Skeletal muscle tissue (tissue), 4 donors: ENCODE measurements around the gene TULP4. TPM values are rescaled to one million over a fixed set of nuclear protein-coding genes. Genes with fewer than 3 reads are reported as not detected.

Experiments
- H3K27ac ChIP-seq: one replicate; pipeline ENCODE4 v1.7.0; 2013; ENCODE audit warnings: mild to moderate bottlenecking, low read depth, low read length, inconsistent platforms
- H3K27me3 ChIP-seq, 3 donors: one replicate each; pipeline ENCODE4 v1.7.0; 2013; ENCODE audit warnings: low read length in 3 of 3; ENCODE audit not compliant: control insufficient read depth in 3 of 3, insufficient read depth in 3 of 3
- H3K36me3 ChIP-seq, 3 donors: one replicate each; pipeline ENCODE4 v1.7.0; 2013; ENCODE audit warnings: low read length in 3 of 3; ENCODE audit not compliant: control insufficient read depth in 3 of 3, insufficient read depth in 3 of 3
- H3K4me1 ChIP-seq, 3 donors: one replicate each; pipeline ENCODE4 v1.7.0; 2013; ENCODE audit warnings: low read length in 3 of 3, mild to moderate bottlenecking in 3 of 3; ENCODE audit not compliant: control insufficient read depth in 3 of 3, insufficient read depth in 3 of 3
- H3K4me3 ChIP-seq, 3 donors: one replicate each; pipeline ENCODE4 v1.7.0; 2013; ENCODE audit warnings: low read length in 3 of 3
- H3K9ac ChIP-seq, 3 donors: one replicate each; pipeline ENCODE4 v1.7.0; 2013; ENCODE audit warnings: low read length in 3 of 3, mild to moderate bottlenecking in 3 of 3, moderate library complexity in 2 of 3, low read depth in 1 of 3
- H3K9me3 ChIP-seq, 3 donors: one replicate each; pipeline ENCODE4 v1.7.0; 2013; ENCODE audit warnings: low read length in 3 of 3; ENCODE audit not compliant: control insufficient read depth in 3 of 3
- total RNA-seq: library from RNA; depleted of rRNA; stranded (reverse); fragments of >200 nt; gene quantifications from one replicate; pipeline ENCODE4 v1.2.3, GENCODE V29; 2014
- donor health status: Osteomylitis.

TULP4 gene
- total RNA-seq, 1 donor from 2014 or later, result 634 TPM

DNA sequence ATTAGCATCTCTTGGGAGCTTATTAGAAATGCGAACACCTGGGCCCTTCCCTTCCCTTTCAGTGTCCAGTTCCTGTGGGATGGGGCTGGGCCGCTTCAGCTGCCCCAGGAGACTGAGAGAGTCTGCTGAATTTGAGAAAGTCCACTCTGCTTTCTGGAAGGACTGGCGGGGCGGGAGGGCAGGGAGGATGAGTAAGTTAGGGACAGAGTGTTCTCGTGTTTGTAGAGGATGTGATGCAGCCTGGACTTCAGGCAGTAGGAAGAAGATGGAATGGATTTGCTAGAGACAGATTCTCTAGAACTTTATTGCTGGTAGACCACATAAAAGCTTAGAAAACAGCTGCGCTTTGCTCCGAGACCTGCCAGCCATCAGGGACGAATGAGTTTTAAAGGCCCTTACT is 1.1 kb upstream of the TULP4 start:
- Histone ChIP-seq H3K9me3 (no peaks in the 10 kb centered on the region), H3K36me3 (peaks cover 0 to 11% (median 0%) of the 10 kb centered on the region in 3 donors), H3K27ac (no peak overlapping the region), H3K4me1 (no peaks in the 10 kb centered on the region), H3K4me3 (no peak overlapping the region), H3K9ac (no peak overlapping the region), H3K27me3 (no peaks in the 10 kb centered on the region)

DNA sequence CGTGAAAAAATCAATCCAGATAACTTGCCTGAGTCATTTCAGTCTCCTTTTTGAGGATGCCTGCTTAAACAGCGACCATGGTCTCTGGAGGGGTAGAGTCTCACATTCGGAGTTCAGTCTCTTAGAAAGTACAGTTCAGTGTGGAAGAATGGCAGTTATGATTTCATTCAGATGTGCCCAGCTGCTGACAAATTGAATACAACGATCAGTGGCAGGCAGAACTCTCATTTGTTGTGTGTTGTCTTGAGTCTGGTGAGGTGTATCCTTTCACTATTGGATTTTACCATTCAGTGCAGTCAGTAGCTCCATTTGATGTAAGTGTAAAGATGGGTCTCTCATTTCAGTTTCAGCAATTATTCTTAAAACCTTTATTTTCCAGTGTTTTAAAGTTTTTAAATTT is 639 bp upstream of the TULP4 start:
- H3K27ac ChIP-seq, result no peak overlapping the region
- H3K9me3 ChIP-seq, result peaks cover 0 to 2% (median 0%) of the 10 kb centered on the region in 3 donors
- peaks cover 0 to 13% (median 2%) of the 10 kb centered on the region in 3 donors for H3K36me3 ChIP-seq
- H3K4me3 ChIP-seq, result no peak overlapping the region
- no peak overlapping the region for H3K9ac ChIP-seq
- H3K4me1 ChIP-seq, result no peaks in the 10 kb centered on the region
- no peaks in the 10 kb centered on the region for H3K27me3 ChIP-seq

DNA sequence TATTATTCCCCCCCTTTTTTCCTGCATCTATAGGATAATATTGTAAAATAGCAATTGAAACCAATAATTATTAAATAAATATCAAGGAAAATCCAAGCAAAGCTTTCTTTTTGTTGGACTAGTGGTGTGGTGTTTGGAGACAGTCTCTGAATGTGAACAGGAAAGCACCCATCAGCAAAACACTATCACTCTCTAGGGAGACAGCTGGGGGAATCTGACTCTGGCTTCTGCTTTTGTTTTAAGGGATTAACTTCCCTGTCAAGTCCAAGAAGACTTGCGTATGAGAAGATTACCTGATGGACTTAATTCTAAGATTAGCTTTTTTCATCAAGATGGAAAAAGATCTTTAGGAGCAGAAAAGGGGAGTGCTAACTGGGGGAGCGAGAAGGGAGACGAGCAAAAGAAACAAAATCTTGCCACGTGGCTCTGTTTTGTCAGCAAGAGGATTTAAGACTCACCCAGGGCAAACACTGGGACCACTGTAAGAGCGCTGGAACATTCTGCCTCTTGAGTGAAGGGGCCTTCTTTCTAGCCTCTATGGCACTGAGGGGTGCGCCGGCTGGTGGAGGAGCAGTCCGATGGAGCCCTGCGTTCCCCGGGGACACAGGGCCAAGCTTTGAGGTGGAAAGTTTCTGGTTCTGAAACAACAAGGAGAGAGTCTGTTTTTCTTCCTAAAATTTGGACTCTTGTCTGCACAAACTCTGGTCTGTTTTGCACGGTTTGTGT is 570 bp downstream of the TULP4 start:
- Histone ChIP-seq H3K36me3 (peaks cover 0 to 14% (median 3%) of the 10 kb centered on the region in 3 donors), H3K9me3 (peaks cover 0 to 3% (median 0%) of the 10 kb centered on the region in 3 donors), H3K27me3 (no peaks in the 10 kb centered on the region), H3K4me3 (no peak overlapping the region), H3K4me1 (no peaks in the 10 kb centered on the region), H3K27ac (no peak overlapping the region), H3K9ac (no peak overlapping the region)

DNA sequence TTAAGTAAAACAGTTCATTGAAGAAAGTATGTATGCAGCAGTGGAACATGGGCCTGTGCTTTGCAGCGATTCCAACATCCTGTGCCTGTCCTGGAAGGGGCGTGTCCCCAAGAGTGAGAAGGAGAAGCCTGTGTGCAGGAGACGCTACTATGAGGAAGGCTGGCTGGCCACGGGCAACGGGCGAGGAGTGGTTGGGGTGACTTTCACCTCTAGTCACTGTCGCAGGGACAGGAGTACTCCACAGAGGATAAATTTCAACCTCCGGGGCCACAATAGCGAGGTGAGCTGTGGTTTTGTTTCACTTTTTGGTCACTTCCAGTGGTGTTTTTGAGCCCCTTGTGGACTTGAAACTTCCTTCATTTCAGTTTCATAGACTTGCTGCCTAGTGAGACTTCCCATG is 1.7 kb downstream of the TULP4 start:
- Histone ChIP-seq H3K9ac (no peak overlapping the region), H3K9me3 (peaks cover 0 to 3% (median 0%) of the 10 kb centered on the region in 3 donors), H3K4me1 (no peaks in the 10 kb centered on the region), H3K27me3 (no peaks in the 10 kb centered on the region), H3K27ac (no peak overlapping the region), H3K4me3 (no peak overlapping the region), H3K36me3 (peaks cover 0 to 14% (median 3%) of the 10 kb centered on the region in 3 donors)

DNA sequence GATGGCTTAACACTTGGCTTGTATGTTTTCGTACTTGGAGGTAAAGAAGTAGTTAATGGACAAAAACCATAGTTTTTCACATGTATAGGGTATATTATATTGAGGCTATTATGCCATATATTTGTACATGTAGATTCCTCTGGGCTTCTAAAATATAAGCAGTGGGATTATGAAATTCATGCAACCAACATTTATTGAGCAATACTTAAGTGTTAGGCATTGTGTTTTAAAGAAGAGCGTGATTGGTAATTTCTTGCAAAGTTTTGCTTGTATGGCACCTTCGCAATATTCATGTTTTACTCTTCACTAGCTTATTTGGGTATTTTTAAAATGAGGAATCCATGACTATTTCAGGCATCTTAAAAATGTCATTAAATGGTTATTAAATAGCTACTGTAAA is 2.5 kb downstream of the TULP4 start:
- H3K4me1 ChIP-seq, result no peaks in the 10 kb centered on the region
- H3K27ac ChIP-seq, result no peak overlapping the region
- peaks cover 0 to 14% (median 3%) of the 10 kb centered on the region in 3 donors for H3K36me3 ChIP-seq
- H3K9ac ChIP-seq, result no peak overlapping the region
- H3K4me3 ChIP-seq, result no peak overlapping the region
- peaks cover 0 to 3% (median 0%) of the 10 kb centered on the region in 3 donors for H3K9me3 ChIP-seq
- H3K27me3 ChIP-seq, result no peaks in the 10 kb centered on the region

DNA sequence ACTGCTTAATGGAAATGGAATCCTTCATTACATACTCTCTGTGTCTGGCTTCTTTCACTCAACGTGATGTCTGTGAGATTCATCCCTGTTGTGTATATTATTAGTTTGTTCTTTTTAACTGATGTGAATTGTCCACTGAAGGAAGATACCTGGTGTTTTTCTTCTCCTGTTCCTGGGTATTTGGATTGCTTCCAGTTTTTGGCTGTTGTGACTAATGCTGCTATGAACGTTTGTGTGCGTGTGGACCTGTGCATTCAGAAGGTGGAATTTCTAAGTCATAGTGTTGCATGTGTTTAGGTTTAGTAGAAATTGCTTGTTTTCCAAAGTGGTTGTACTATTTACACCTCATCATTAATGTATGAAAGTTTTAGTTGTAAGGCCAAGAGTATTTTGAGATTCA is 3.8 kb downstream of the TULP4 start:
- no peak overlapping the region for H3K9ac ChIP-seq
- H3K4me3 ChIP-seq, result no peak overlapping the region
- H3K36me3 ChIP-seq, result peaks cover 0 to 12% (median 3%) of the 10 kb centered on the region in 3 donors
- peaks cover 0 to 3% (median 0%) of the 10 kb centered on the region in 3 donors for H3K9me3 ChIP-seq
- H3K4me1 ChIP-seq, result no peaks in the 10 kb centered on the region
- no peak overlapping the region for H3K27ac ChIP-seq
- H3K27me3 ChIP-seq, result no peaks in the 10 kb centered on the region

DNA sequence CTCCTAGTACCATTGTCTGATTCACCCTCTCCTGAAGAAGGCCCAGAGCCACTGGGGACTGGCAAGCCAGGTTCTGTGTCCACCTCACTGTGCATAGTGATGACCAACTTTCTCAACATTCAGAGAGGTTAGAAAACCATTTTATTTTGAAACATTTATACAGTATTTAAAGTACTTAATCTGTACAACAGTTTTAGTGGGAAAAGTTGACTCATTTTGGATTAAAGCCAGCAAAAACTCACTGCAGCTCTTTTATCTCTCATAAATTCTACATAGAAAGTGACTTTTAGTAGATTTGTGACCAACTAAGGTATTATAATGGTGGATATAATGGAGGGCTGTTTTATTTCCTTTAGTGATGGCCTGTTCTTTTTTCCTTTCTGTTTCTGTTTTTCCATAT is 9.7 kb downstream of the TULP4 start:
- H3K4me3 ChIP-seq, result no peak overlapping the region
- peaks cover 11 to 20% (median 17%) of the 10 kb centered on the region in 3 donors for H3K4me1 ChIP-seq
- H3K27me3 ChIP-seq, result no peaks in the 10 kb centered on the region
- H3K27ac ChIP-seq, result no peak overlapping the region
- no peaks in the 10 kb centered on the region for H3K9me3 ChIP-seq
- no peaks in the 10 kb centered on the region for H3K36me3 ChIP-seq
- H3K9ac ChIP-seq, result no peak overlapping the region

DNA sequence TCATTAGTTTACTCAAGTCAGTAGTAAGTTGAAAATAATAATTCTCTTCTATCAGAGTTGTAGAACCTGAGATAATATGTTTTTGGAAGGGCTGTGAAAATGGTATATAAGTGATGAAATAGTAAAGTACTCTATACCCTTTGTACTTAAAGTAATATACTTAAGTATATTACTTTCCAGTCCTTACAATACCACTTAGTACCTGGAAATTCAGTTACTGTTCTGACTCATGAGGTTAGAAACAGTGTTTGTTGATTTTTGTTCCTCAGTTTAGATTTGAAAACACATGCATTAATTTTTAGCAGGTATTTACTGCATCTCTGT is 10.1 kb downstream of the TULP4 start:
- H3K27ac ChIP-seq, result no peak overlapping the region
- no peaks in the 10 kb centered on the region for H3K9me3 ChIP-seq
- H3K36me3 ChIP-seq, result no peaks in the 10 kb centered on the region

DNA sequence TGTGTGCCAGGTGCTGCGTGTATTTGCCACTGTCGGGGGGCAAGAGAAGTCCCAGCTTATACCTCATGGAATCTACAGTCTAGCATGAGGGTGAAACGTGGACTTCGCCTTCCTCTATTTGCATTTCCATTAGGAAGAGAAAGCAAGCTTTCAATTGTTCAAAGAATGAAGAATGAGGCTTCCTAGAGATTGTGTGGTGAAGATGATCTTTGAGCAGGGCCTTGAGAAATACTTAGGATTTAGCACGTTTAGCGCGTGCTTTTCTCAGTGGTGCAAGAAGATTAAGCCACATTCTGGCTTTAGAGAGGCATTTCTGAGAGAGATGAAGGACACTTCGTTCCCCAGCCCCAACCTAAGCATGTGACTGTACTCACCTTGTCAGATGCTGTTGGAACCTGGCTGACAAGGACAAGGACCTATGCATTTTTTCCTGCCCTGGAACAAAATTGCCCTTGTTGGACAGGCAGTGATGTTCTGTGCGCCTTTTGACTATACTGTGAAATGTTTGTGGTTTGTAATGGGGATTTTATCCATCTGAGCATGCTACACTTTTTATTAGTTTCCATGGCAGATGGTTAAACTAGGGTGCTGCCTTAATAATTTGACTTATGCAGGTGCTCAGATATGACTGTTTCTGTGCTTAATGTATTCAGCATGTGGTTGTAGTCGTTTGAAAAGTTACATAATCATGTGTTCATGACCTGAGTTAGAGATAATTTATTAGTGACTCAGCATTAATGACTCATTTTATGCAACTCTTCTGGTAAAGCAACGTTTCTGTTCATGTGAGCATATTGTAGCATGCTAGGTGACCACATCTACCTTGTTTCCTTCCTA is 10.7 kb downstream of the TULP4 start:
- no peaks in the 10 kb centered on the region for H3K9me3 ChIP-seq
- peaks cover 11 to 20% (median 17%) of the 10 kb centered on the region in 3 donors for H3K4me1 ChIP-seq
- no peaks in the 10 kb centered on the region for H3K36me3 ChIP-seq
- H3K9ac ChIP-seq, result no peak overlapping the region
- no peak overlapping the region for H3K27ac ChIP-seq
- no peaks in the 10 kb centered on the region for H3K27me3 ChIP-seq
- no peak overlapping the region for H3K4me3 ChIP-seq

More for the DNA sequence above, 10.1 kb downstream of the TULP4 start:
- Histone ChIP-seq H3K4me1 (peaks cover 11 to 20% (median 17%) of the 10 kb centered on the region in 3 donors), H3K27me3 (no peaks in the 10 kb centered on the region), H3K4me3 (no peak overlapping the region), H3K9ac (no peak overlapping the region)

DNA sequence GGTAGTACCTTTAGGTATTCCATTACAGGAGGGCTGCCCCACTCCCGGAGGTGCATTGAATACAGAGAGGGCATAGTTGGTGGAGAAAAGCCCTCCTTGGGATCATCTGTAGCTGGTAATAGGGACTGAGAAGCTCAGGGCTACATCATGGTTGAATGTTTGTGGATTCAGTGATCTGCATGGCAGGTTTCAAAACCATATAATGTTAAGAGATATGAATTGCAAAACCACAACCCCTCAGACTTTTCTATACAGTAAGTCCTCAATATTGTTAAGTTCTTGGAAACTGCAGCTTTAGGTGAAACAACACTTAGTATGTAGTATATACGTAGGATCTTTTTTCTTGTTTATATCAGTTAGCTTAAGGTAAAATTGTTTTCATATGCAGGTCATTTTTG is 11.3 kb downstream of the TULP4 start:
- no peak overlapping the region for H3K4me3 ChIP-seq
- H3K9ac ChIP-seq, result no peak overlapping the region
- H3K4me1 ChIP-seq, result peaks cover 11 to 20% (median 17%) of the 10 kb centered on the region in 3 donors
- H3K36me3 ChIP-seq, result no peaks in the 10 kb centered on the region
- H3K9me3 ChIP-seq, result no peaks in the 10 kb centered on the region
- no peaks in the 10 kb centered on the region for H3K27me3 ChIP-seq
- H3K27ac ChIP-seq, result no peak overlapping the region
